PFSK-1 (cell line): Measurements from ENCODE around the gene NUB1.

ENCODE experiments used
- POLR2AphosphoS5 ChIP-seq: IDR thresholded peaks from 2 replicates; pipeline ENCODE4 v1.6.1; 2012; ENCODE audit warnings: low read depth, mild to moderate bottlenecking, control low read depth, low read length, moderate library complexity
- SIN3A ChIP-seq: IDR thresholded peaks from 2 replicates; pipeline ENCODE4 v1.6.1; 2012; ENCODE audit warnings: mild to moderate bottlenecking, low read length, moderate library complexity, borderline replicate concordance; ENCODE audit not compliant: insufficient read depth
- TAF1 ChIP-seq: IDR thresholded peaks from 2 replicates; pipeline ENCODE4 v1.6.1; 2012; ENCODE audit warnings: low read length, control low read depth, borderline replicate concordance; ENCODE audit not compliant: insufficient read depth
- TF ChIP-seq, protein P1 (sequence below), 2 experiments: IDR thresholded peaks; 2 replicates each; pipeline versions ENCODE4 v1.6.1 to v1.8.0; 2011 to 2012; ENCODE audit warnings: low read depth in 2 of 2, low read length in 2 of 2, control low read depth in 1 of 2, inconsistent platforms in 1 of 2, mild to moderate bottlenecking in 1 of 2, moderate library complexity in 1 of 2; ENCODE audit not compliant: insufficient read depth in 1 of 2

GRCh38 chr7:151327022-151327421 is 14.6 kb upstream of the NUB1 start:
- TF ChIP-seq TAF1 (no peak), POLR2AphosphoS5 (no peak), SIN3A (no peak)
- TF ChIP-seq, protein P1, sequence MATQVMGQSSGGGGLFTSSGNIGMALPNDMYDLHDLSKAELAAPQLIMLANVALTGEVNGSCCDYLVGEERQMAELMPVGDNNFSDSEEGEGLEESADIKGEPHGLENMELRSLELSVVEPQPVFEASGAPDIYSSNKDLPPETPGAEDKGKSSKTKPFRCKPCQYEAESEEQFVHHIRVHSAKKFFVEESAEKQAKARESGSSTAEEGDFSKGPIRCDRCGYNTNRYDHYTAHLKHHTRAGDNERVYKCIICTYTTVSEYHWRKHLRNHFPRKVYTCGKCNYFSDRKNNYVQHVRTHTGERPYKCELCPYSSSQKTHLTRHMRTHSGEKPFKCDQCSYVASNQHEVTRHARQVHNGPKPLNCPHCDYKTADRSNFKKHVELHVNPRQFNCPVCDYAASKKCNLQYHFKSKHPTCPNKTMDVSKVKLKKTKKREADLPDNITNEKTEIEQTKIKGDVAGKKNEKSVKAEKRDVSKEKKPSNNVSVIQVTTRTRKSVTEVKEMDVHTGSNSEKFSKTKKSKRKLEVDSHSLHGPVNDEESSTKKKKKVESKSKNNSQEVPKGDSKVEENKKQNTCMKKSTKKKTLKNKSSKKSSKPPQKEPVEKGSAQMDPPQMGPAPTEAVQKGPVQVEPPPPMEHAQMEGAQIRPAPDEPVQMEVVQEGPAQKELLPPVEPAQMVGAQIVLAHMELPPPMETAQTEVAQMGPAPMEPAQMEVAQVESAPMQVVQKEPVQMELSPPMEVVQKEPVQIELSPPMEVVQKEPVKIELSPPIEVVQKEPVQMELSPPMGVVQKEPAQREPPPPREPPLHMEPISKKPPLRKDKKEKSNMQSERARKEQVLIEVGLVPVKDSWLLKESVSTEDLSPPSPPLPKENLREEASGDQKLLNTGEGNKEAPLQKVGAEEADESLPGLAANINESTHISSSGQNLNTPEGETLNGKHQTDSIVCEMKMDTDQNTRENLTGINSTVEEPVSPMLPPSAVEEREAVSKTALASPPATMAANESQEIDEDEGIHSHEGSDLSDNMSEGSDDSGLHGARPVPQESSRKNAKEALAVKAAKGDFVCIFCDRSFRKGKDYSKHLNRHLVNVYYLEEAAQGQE (IDR thresholded peaks at IDR 0.05; ENCODE audit: insufficient read depth in 1 of 2, low read depth in 2 of 2, low read length in 2 of 2), result no peak
